WTC11 (cell line): Measurements from ENCODE around the gene EMILIN3. TPM values are rescaled to one million over a fixed set of nuclear protein-coding genes. Genes with fewer than 3 reads are reported as not detected.
A peak's percentile ranks its signal among the peaks of the same experiment; 100 is the strongest.

ENCODE experiments used
- ATAC-seq: fragments of 200-7000 bp; cut with Tn5 transposase; 2 replicates; pipeline ENCODE4 v1.10.0; 2021; ENCODE audit warnings: mild to moderate bottlenecking, moderate library complexity
- CTCF ChIA-PET: fragments of 300-600 bp; sonication (Branson Sonifier 250); formaldehyde crosslinking; loops from one replicate; lab custom pipeline; 2021; ENCODE audit warnings: antibody characterized with exemption; lab: Charles Lee
- POLR2A ChIA-PET: fragments of 350-600 bp; sonication (Branson Sonifier 250); formaldehyde crosslinking; loops from one replicate; lab custom pipeline; 2021; ENCODE audit warnings: antibody characterized with exemption; lab: Charles Lee
- DNase-seq: peaks from one replicate; pipeline ENCODE4 v3.0.0; 2021; ENCODE audit warnings: low spot score
- H3K27ac Mint-ChIP-seq: 2 replicates; pipeline ENCODE4 v1.8.0; 2021; ENCODE audit warnings: mixed read lengths
- H3K27me3 Mint-ChIP-seq: 2 replicates; pipeline ENCODE4 v1.8.0; 2021; ENCODE audit warnings: low read depth, mild to moderate bottlenecking, moderate library complexity, mixed read lengths
- H3K36me3 Mint-ChIP-seq: 2 replicates; pipeline ENCODE4 v1.8.0; 2021; ENCODE audit warnings: mixed read lengths
- H3K4me1 Mint-ChIP-seq: 2 replicates; pipeline ENCODE4 v1.8.0; 2022; ENCODE audit warnings: mixed read lengths
- H3K4me3 Mint-ChIP-seq: 2 replicates; pipeline ENCODE4 v1.8.0; 2021; ENCODE audit warnings: mild to moderate bottlenecking, moderate library complexity, mixed read lengths
- H3K9me3 Mint-ChIP-seq: 2 replicates; pipeline ENCODE4 v1.8.0; 2021; ENCODE audit warnings: mixed read lengths
- CREB1 ChIP-seq: sonication (generic); formaldehyde crosslinking; IDR thresholded peaks from 2 replicates; pipeline ENCODE4 v1.8.0; 2023; ENCODE audit warnings: mild to moderate bottlenecking, missing genetic modification reagents
- EMX1 ChIP-seq: fragments of 250-450 bp; sonication (Bioruptor Pico); IDR thresholded peaks from 2 replicates; pipeline ENCODE4 v1.8.0; 2021; ENCODE audit warnings: mild to moderate bottlenecking
- HMGA2 ChIP-seq: fragments of 250-450 bp; sonication (Bioruptor Pico); IDR thresholded peaks from 2 replicates; pipeline ENCODE4 v1.4.0; 2021; ENCODE audit warnings: mild to moderate bottlenecking, moderate library complexity
- NFE2L1 ChIP-seq: sonication (generic); formaldehyde crosslinking; IDR thresholded peaks from 2 replicates; pipeline ENCODE4 v1.8.1; 2023; ENCODE audit warnings: missing genetic modification reagents
- NFYB ChIP-seq: sonication (generic); formaldehyde crosslinking; conservative IDR thresholded peaks from 2 replicates; pipeline ENCODE4 v1.8.0; 2022; ENCODE audit warnings: low read depth, missing genetic modification reagents
- NR1H2 ChIP-seq: sonication (generic); formaldehyde crosslinking; IDR thresholded peaks from 2 replicates; pipeline ENCODE4 v1.9.0; 2021; ENCODE audit warnings: mild to moderate bottlenecking, moderate library complexity, missing genetic modification reagents
- RELA ChIP-seq: sonication (generic); formaldehyde crosslinking; IDR thresholded peaks from 2 replicates; pipeline ENCODE4 v1.8.1; 2022; ENCODE audit warnings: missing genetic modification reagents, mild to moderate bottlenecking, borderline replicate concordance
- SOX15 ChIP-seq: fragments of 250-450 bp; sonication (Bioruptor Pico); IDR thresholded peaks from 2 replicates; pipeline ENCODE4 v1.9.0; 2021; ENCODE audit warnings: mild to moderate bottlenecking
- ZNF416 ChIP-seq: fragments of 250-450 bp; sonication (Bioruptor Pico); IDR thresholded peaks from 2 replicates; pipeline ENCODE4 v1.9.0; 2021; ENCODE audit warnings: mild to moderate bottlenecking, inconsistent platforms
- ZNF671 ChIP-seq: fragments of 250-450 bp; sonication (Bioruptor Pico); IDR thresholded peaks from 2 replicates; pipeline ENCODE4 v1.8.0; 2021; ENCODE audit warnings: mild to moderate bottlenecking
- total RNA-seq: library from RNA; stranded (reverse); gene quantifications from 3 replicates; pipeline ENCODE4 v1.2.3, GENCODE V29; 2021
- TF ChIP-seq, protein P1 (sequence below): sonication (generic); formaldehyde crosslinking; IDR thresholded peaks from 2 replicates; pipeline ENCODE4 v1.8.0; 2022; ENCODE audit warnings: mild to moderate bottlenecking, missing genetic modification reagents
- TF ChIP-seq, protein P2 (sequence below): fragments of 250-450 bp; sonication (Bioruptor Pico); IDR thresholded peaks from 2 replicates; pipeline ENCODE4 v1.8.0; 2021; ENCODE audit warnings: mild to moderate bottlenecking
- TF ChIP-seq, protein P3 (sequence below): sonication (generic); formaldehyde crosslinking; IDR thresholded peaks from 2 replicates; pipeline ENCODE4 v1.8.0; 2023; ENCODE audit warnings: missing genetic modification reagents, mild to moderate bottlenecking, borderline replicate concordance
- TF ChIP-seq, protein P4 (sequence below): fragments of 250-450 bp; sonication (Bioruptor Pico); IDR thresholded peaks from 2 replicates; pipeline ENCODE4 v1.9.0; 2021; ENCODE audit warnings: mild to moderate bottlenecking
- TF ChIP-seq, protein P5 (sequence below): fragments of 250-450 bp; sonication (Bioruptor Pico); IDR thresholded peaks from 2 replicates; pipeline ENCODE4 v1.9.0; 2021; ENCODE audit warnings: mild to moderate bottlenecking
- TF ChIP-seq, protein P6 (sequence below): fragments of 250-450 bp; sonication (Bioruptor Pico); IDR thresholded peaks from 2 replicates; pipeline ENCODE4 v1.9.0; 2021; ENCODE audit warnings: moderate library complexity, mild to moderate bottlenecking, inconsistent platforms, borderline replicate concordance
- TF ChIP-seq, protein P7 (sequence below): fragments of 250-450 bp; sonication (Bioruptor Pico); conservative IDR thresholded peaks from 2 replicates; pipeline ENCODE4 v1.9.0; 2021; ENCODE audit warnings: mild to moderate bottlenecking

EMILIN3 gene
- total RNA-seq, 1 experiment from 2014 or later: 5.5 TPM

DNA sequence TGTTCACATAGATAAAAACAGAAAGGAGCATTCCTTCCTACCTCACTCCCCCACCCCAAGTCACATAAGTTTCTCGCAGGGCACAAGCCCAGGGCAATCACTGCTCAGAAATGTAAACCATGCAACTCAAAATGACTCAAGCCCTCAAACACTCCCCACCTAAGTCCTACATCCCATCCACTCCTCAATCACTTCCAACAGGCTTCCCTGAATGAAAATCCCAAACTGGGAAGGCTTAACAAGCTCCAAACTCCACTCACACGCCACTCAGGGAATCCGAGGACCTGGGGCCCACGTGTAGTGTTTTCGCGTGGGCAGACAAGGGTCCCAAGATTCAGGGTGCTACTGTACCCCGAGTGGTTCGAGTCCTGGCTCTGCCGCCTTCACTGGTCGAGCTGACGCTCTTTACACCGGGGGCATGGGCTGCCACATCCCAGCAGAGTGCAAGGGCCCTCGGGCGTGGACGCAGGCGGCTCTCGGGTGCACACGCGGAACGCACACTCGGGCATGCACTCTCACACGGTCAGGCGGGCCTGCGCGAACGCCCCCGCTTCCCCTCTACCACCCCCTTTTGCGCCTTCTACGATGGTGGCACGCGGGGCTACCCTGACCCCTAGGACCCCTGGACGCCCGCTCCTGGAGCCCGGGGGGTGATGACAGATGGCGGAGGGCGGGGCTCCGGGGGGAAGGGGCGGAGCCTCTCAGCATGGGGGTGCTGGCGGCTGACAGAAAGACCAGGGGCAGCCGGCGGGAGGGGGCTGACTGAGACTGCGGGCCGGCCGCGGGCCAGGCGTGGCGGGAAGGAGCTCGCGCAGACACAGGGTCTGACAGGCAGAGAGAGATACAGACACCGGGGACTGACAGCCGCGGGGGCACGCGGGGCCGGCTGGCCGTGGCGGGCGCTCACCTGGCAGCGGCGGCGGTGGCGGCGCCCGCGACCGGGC, 49.7 kb downstream of the EMILIN3 start (continued):
- TF ChIP-seq, protein P1, sequence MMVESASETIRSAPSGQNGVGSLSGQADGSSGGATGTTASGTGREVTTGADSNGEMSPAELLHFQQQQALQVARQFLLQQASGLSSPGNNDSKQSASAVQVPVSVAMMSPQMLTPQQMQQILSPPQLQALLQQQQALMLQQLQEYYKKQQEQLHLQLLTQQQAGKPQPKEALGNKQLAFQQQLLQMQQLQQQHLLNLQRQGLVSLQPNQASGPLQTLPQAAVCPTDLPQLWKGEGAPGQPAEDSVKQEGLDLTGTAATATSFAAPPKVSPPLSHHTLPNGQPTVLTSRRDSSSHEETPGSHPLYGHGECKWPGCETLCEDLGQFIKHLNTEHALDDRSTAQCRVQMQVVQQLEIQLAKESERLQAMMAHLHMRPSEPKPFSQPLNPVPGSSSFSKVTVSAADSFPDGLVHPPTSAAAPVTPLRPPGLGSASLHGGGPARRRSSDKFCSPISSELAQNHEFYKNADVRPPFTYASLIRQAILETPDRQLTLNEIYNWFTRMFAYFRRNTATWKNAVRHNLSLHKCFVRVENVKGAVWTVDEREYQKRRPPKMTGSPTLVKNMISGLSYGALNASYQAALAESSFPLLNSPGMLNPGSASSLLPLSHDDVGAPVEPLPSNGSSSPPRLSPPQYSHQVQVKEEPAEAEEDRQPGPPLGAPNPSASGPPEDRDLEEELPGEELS (CRISPR knock-in tag): no peak
- TF ChIP-seq, protein P2, sequence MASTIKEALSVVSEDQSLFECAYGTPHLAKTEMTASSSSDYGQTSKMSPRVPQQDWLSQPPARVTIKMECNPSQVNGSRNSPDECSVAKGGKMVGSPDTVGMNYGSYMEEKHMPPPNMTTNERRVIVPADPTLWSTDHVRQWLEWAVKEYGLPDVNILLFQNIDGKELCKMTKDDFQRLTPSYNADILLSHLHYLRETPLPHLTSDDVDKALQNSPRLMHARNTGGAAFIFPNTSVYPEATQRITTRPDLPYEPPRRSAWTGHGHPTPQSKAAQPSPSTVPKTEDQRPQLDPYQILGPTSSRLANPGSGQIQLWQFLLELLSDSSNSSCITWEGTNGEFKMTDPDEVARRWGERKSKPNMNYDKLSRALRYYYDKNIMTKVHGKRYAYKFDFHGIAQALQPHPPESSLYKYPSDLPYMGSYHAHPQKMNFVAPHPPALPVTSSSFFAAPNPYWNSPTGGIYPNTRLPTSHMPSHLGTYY (CRISPR knock-in tag): no peak
- TF ChIP-seq CREB1 (CRISPR knock-in tag): no peak
- TF ChIP-seq, protein P3, sequence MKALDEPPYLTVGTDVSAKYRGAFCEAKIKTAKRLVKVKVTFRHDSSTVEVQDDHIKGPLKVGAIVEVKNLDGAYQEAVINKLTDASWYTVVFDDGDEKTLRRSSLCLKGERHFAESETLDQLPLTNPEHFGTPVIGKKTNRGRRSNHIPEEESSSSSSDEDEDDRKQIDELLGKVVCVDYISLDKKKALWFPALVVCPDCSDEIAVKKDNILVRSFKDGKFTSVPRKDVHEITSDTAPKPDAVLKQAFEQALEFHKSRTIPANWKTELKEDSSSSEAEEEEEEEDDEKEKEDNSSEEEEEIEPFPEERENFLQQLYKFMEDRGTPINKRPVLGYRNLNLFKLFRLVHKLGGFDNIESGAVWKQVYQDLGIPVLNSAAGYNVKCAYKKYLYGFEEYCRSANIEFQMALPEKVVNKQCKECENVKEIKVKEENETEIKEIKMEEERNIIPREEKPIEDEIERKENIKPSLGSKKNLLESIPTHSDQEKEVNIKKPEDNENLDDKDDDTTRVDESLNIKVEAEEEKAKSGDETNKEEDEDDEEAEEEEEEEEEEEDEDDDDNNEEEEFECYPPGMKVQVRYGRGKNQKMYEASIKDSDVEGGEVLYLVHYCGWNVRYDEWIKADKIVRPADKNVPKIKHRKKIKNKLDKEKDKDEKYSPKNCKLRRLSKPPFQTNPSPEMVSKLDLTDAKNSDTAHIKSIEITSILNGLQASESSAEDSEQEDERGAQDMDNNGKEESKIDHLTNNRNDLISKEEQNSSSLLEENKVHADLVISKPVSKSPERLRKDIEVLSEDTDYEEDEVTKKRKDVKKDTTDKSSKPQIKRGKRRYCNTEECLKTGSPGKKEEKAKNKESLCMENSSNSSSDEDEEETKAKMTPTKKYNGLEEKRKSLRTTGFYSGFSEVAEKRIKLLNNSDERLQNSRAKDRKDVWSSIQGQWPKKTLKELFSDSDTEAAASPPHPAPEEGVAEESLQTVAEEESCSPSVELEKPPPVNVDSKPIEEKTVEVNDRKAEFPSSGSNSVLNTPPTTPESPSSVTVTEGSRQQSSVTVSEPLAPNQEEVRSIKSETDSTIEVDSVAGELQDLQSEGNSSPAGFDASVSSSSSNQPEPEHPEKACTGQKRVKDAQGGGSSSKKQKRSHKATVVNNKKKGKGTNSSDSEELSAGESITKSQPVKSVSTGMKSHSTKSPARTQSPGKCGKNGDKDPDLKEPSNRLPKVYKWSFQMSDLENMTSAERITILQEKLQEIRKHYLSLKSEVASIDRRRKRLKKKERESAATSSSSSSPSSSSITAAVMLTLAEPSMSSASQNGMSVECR (CRISPR knock-in tag): no peak; the same call in 1 of the 2 replicates
- TF ChIP-seq, protein P4, sequence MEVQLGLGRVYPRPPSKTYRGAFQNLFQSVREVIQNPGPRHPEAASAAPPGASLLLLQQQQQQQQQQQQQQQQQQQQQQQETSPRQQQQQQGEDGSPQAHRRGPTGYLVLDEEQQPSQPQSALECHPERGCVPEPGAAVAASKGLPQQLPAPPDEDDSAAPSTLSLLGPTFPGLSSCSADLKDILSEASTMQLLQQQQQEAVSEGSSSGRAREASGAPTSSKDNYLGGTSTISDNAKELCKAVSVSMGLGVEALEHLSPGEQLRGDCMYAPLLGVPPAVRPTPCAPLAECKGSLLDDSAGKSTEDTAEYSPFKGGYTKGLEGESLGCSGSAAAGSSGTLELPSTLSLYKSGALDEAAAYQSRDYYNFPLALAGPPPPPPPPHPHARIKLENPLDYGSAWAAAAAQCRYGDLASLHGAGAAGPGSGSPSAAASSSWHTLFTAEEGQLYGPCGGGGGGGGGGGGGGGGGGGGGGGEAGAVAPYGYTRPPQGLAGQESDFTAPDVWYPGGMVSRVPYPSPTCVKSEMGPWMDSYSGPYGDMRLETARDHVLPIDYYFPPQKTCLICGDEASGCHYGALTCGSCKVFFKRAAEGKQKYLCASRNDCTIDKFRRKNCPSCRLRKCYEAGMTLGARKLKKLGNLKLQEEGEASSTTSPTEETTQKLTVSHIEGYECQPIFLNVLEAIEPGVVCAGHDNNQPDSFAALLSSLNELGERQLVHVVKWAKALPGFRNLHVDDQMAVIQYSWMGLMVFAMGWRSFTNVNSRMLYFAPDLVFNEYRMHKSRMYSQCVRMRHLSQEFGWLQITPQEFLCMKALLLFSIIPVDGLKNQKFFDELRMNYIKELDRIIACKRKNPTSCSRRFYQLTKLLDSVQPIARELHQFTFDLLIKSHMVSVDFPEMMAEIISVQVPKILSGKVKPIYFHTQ (CRISPR knock-in tag): no peak
- no peak for TF ChIP-seq SOX15 (CRISPR knock-in tag)
- TF ChIP-seq, protein P5, sequence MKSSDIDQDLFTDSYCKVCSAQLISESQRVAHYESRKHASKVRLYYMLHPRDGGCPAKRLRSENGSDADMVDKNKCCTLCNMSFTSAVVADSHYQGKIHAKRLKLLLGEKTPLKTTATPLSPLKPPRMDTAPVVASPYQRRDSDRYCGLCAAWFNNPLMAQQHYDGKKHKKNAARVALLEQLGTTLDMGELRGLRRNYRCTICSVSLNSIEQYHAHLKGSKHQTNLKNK: no peak

DNA sequence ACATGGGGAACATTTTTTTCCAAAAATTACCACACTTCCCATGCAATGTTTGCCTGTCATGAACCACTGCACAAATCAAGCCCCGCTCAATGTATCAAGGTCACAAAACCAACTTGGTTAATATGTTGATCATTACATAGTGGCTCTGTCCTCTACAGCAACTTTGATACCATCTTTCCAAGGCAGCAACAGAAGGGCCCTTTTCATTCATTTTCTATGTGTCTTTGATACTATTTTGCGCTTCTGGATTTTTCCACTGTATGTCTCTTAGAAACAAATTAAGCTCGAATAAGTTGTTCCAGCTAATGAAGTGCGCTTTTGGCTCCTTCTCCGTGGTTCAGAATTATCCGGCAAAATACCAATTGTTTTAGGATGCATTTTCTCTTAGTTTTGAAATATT, 50.6 kb downstream of the EMILIN3 start:
- Mint-ChIP-seq H3K4me3 (peak overlapping the region; percentile 75), H3K36me3 (no peaks in the 10 kb centered on the region), H3K9me3 (peaks cover 4% of the 10 kb centered on the region; the same call in 1 of the 2 replicates), H3K27me3 (peaks cover 24% of the 10 kb centered on the region), H3K27ac (no peak overlapping the region), H3K4me1 (peaks cover 15% of the 10 kb centered on the region)
- CTCF ChIA-PET: no interaction called here
- ATAC-seq (no peak), DNase-seq (no peak)
- POLR2A ChIA-PET: no interaction called here
- TF ChIP-seq, protein P6, sequence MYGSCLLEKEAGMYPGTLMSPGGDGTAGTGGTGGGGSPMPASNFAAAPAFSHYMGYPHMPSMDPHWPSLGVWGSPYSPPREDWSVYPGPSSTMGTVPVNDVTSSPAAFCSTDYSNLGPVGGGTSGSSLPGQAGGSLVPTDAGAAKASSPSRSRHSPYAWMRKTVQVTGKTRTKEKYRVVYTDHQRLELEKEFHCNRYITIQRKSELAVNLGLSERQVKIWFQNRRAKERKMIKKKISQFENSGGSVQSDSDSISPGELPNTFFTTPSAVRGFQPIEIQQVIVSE (CRISPR knock-in tag): no peak
- TF ChIP-seq NFE2L1 (CRISPR knock-in tag): no peak
- no peak for TF ChIP-seq EMX1 (CRISPR knock-in tag)
- no peak for TF ChIP-seq HMGA2
- TF ChIP-seq ZNF416 (CRISPR knock-in tag): no peak
- no peak for TF ChIP-seq RELA (CRISPR knock-in tag)
- TF ChIP-seq ZNF671 (CRISPR knock-in tag): no peak
- TF ChIP-seq, protein P7, sequence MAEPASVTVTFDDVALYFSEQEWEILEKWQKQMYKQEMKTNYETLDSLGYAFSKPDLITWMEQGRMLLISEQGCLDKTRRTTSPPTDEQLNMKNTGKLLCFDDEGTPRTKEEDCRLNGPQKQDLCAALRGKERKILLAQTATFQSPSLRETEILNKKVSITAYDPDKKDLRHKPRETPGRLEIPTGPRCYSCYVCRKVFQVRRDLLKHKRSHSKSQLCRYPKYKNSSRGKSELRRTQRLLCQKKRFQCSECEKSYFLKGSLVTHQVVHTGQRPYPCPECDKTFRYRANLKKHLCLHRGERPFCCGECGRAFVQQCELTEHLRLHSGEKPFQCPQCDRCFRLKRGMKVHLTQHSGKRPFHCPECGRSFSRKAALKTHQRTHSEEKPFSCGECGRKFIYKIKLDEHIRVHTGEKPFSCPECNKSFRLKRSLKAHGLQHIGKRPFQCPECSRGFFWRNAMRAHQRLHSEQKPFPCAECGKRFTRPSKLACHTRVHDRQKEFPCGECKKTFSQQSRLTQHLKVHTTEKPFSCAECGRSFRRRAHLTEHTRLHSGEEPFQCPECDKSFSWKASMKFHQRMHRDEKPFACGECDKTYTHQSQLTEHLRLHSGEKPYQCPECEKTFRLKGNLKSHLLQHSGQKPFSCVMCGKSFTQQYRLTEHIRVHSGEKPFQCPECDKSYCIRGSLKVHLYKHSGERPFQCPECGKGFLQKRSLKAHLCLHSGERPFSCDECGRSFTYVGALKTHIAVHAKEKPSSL: no peak
- TF ChIP-seq NFYB (CRISPR knock-in tag): no peak
- no peak for TF ChIP-seq NR1H2 (CRISPR knock-in tag)
